Left ventricle myocardium superior (tissue), 1 donor: Measurements from ENCODE around the gene UGT2A3. TPM values are rescaled to one million over a fixed set of nuclear protein-coding genes. Genes with fewer than 3 reads are reported as not detected.
"Not testable (repeated sequence)": the region's sequence is repeated elsewhere in the genome, so short reads cannot be mapped to it uniquely, and the experiment has no call there.

Experiments
- ATAC-seq: fragments of 200-7000 bp; cut with Tn5 transposase; one replicate; pipeline ENCODE4 v1.9.1; 2020; ENCODE audit warnings: mild to moderate bottlenecking, moderate library complexity
- DNase-seq: peaks from one replicate; pipeline ENCODE4 v3.0.0-alpha.2; 2020
- intact Hi-C: fragments of 100-400 bp; cut with micrococcal nuclease; formaldehyde crosslinking; loops from one replicate; pipeline ENCODE4 v1.11.0; 2022
- total RNA-seq: library from RNA; stranded (reverse); fragmentation: NEBNext Ultra II Directional; extraction: Animal tissue kit (Norgen Biotek cat#: 25700); gene quantifications from one replicate; pipeline ENCODE4 v1.2.1, GENCODE V29; 2021
- donor health status: DM: no; HTN: yes; CAD: no; lungs with severe emphysema.

UGT2A3 gene
- total RNA-seq, 1 donor from 2014 or later = not detected

GRCh38 chr4:68922202-68922601 lies 29.4 kb downstream of the UGT2A3 start:
- intact Hi-C loops, ATAC-seq, DNase-seq: not testable (repeated sequence)

GRCh38 chr4:68921051-68921450 lies 30.6 kb downstream of the UGT2A3 start:
- ATAC-seq = no peak
- no peak for DNase-seq
- intact Hi-C loops = no loop called here

GRCh38 chr4:68917016-68917415 lies 34.6 kb downstream of the UGT2A3 start:
- intact Hi-C loops = no loop called here
- ATAC-seq (no peak), DNase-seq (no peak)

- ATAC-seq = no peak
- intact Hi-C loops = no loop called here
- no peak for DNase-seq
Observed at GRCh38 chr4:68912807-68913206, 38.8 kb downstream of the UGT2A3 start.

GRCh38 chr4:68909385-68909784 lies 42.2 kb downstream of the UGT2A3 start:
- no peak for ATAC-seq
- no peak for DNase-seq
- intact Hi-C loops = no loop called here

- DNase-seq = no peak
- intact Hi-C loops = no loop called here
- no peak for ATAC-seq
Observed at GRCh38 chr4:68907788-68908700, 43.6 kb downstream of the UGT2A3 start.

GRCh38 chr4:68907245-68907644 lies 44.4 kb downstream of the UGT2A3 start:
- intact Hi-C loops = no loop called here
- ATAC-seq = no peak
- DNase-seq = no peak

GRCh38 chr4:68906780-68907137 lies 44.8 kb downstream of the UGT2A3 start:
- ATAC-seq (no peak), DNase-seq (no peak)
- intact Hi-C loops = no loop called here

- DNase-seq (no peak), ATAC-seq (no peak)
- intact Hi-C loops = no loop called here
Observed at GRCh38 chr4:68905939-68906779, 45.4 kb downstream of the UGT2A3 start.

- DNase-seq = no peak
- intact Hi-C loops = no loop called here
- no peak for ATAC-seq
Observed at GRCh38 chr4:68905598-68905938, 46.0 kb downstream of the UGT2A3 start.

GRCh38 chr4:68904786-68905185 lies 46.8 kb downstream of the UGT2A3 start:
- intact Hi-C loops = no loop called here
- no peak for DNase-seq
- no peak for ATAC-seq

GRCh38 chr4:68896749-68897148 lies 54.9 kb downstream of the UGT2A3 start:
- ATAC-seq (no peak), DNase-seq (no peak)
- intact Hi-C loops = no loop called here

- DNase-seq (no peak), ATAC-seq (no peak)
- intact Hi-C loops = no loop called here
Observed at GRCh38 chr4:68895561-68896198, 55.9 kb downstream of the UGT2A3 start.

GRCh38 chr4:68892861-68893260 lies 58.7 kb downstream of the UGT2A3 start:
- DNase-seq (no peak), ATAC-seq (no peak)
- intact Hi-C loops = no loop called here

- intact Hi-C loops = no loop called here
- DNase-seq = no peak
- no peak for ATAC-seq
Observed at GRCh38 chr4:68891678-68892077, 59.9 kb downstream of the UGT2A3 start.

- ATAC-seq (no peak), DNase-seq (no peak)
- intact Hi-C loops = loop anchor here (10.0 kb wide), 1 partner anchor 239 kb away; no protein-coding TSS in a partner anchor
Observed at GRCh38 chr4:68885545-68885944, 66.1 kb downstream of the UGT2A3 start.

- DNase-seq (no peak), ATAC-seq (no peak)
Observed at GRCh38 chr4:68883870-68884269, 67.7 kb downstream of the UGT2A3 start.

More at GRCh38 chr4:68883870-68884269, 67.7 kb downstream of the UGT2A3 start:
- intact Hi-C loops = loop anchor here (10.0 kb wide), 1 partner anchor 241 kb away; no protein-coding TSS in a partner anchor
